HepG2 (cell line): ENCODE measurements around the gene CDH22. TPM values are rescaled to one million over a fixed set of nuclear protein-coding genes. Genes with fewer than 3 reads are reported as not detected.

Experiments
- BHLHE40 ChIP-seq: IDR thresholded peaks from 2 replicates; pipeline ENCODE4 v1.6.1; 2011; ENCODE audit warnings: low read length, improper control_type of control experiment
- GATA4 ChIP-seq: sonication (generic); IDR thresholded peaks from 2 replicates; pipeline ENCODE4 v1.6.1; 2016; ENCODE audit warnings: antibody characterized with exemption, low read depth, borderline replicate concordance
- HNRNPL ChIP-seq: fragments of 200-400 bp; formaldehyde crosslinking; IDR thresholded peaks from 2 replicates; pipeline ENCODE4 v1.6.1; 2017; ENCODE audit warnings: mild to moderate bottlenecking, low read depth, low read length
- HNRNPLL ChIP-seq: fragments of 200-400 bp; formaldehyde crosslinking; IDR thresholded peaks from 2 replicates; pipeline ENCODE4 v1.6.1; 2017; ENCODE audit warnings: mild to moderate bottlenecking, low read depth, low read length; ENCODE audit not compliant: poor library complexity, severe bottlenecking
- KDM2A ChIP-seq: sonication (generic); formaldehyde crosslinking; IDR thresholded peaks from 2 replicates; pipeline ENCODE4 v1.4.0; 2020; ENCODE audit warnings: low read depth, missing genetic modification reagents, borderline replicate concordance
- KDM3A ChIP-seq: IDR thresholded peaks from 2 replicates; pipeline ENCODE4 v1.6.1; 2018; ENCODE audit warnings: low read depth, missing compliant biosample characterization
- KIAA2018 ChIP-seq: sonication (generic); formaldehyde crosslinking; IDR thresholded peaks from 2 replicates; pipeline ENCODE4 v1.5.0; 2020; ENCODE audit warnings: mild to moderate bottlenecking, missing genetic modification reagents, borderline replicate concordance
- STAG1 ChIP-seq: sonication (generic); formaldehyde crosslinking; IDR thresholded peaks from 2 replicates; pipeline ENCODE4 v1.4.0; 2020; ENCODE audit warnings: missing genetic modification reagents
- ZFP62 ChIP-seq: sonication (generic); formaldehyde crosslinking; IDR thresholded peaks from 2 replicates; pipeline ENCODE4 v1.4.0; 2020; ENCODE audit warnings: missing genetic modification reagents
- ZFP90 ChIP-seq: sonication (generic); formaldehyde crosslinking; IDR thresholded peaks from 2 replicates; pipeline ENCODE4 v1.8.0; 2022; ENCODE audit warnings: missing genetic modification reagents, mild to moderate bottlenecking, inconsistent platforms, borderline replicate concordance
- ZNF12 ChIP-seq: sonication (generic); formaldehyde crosslinking; IDR thresholded peaks from 2 replicates; pipeline ENCODE4 v1.5.0; 2020; ENCODE audit warnings: missing genetic modification reagents
- ZNF136 ChIP-seq: sonication (generic); formaldehyde crosslinking; IDR thresholded peaks from 2 replicates; pipeline ENCODE4 v1.8.1; 2022; ENCODE audit warnings: low read depth, mild to moderate bottlenecking, moderate library complexity, missing genetic modification reagents
- polyA plus RNA-seq, 8 experiments: library from polyadenylated mRNA; depleted of rRNA in 3 of 8; stranded (reverse) in 7 of 8; unstranded in 1 of 8; fragments of >200 nt; fragmentation: Illumina TruSeq in 4 of 8; extraction: Trizol in 4 of 8; gene quantifications; 2 replicates each; pipeline versions ENCODE4 v1.2.1 to v1.2.3, GENCODE V29; 2011 to 2016; ENCODE audit warnings: low read depth in 4 of 8, missing spikeins in 1 of 8, mixed read lengths in 1 of 8; ENCODE audit not compliant: insufficient read depth in 1 of 8
- total RNA-seq, 5 experiments: library from RNA; depleted of rRNA; stranded (reverse); fragments of >200 nt; fragmentation: Illumina TruSeq; extraction: Trizol; gene quantifications; 2 replicates each; pipeline ENCODE4 v1.2.3, GENCODE V29; 2016; ENCODE audit warnings: low read depth in 1 of 5
- TF ChIP-seq, protein P1 (sequence below): sonication (generic); formaldehyde crosslinking; IDR thresholded peaks from 2 replicates; pipeline ENCODE4 v1.5.0; 2020; ENCODE audit warnings: mild to moderate bottlenecking, missing genetic modification reagents, borderline replicate concordance
- TF ChIP-seq, protein P2 (sequence below): sonication (generic); formaldehyde crosslinking; IDR thresholded peaks from 2 replicates; pipeline ENCODE4 v1.4.0; 2020; ENCODE audit warnings: missing genetic modification reagents

The CDH22 gene
- total and polyA plus RNA-seq, 2 of the 13 experiments (the other 11 are each of a cell fraction or from before 2014, with no cell fraction given), result not detected

GRCh38 chr20:46308258-46309157 is at the start of gene CDH22 (continued):
- no peak for TF ChIP-seq ZNF136
- no peak for TF ChIP-seq KIAA2018 (CRISPR knock-in tag)
- no peak for TF ChIP-seq ZFP90
- peak; percentile 25 for TF ChIP-seq HNRNPLL
- TF ChIP-seq HNRNPL, result 0 out of 2 replicates have a peak, but pooled peaks have one; percentile 17
- TF ChIP-seq ZFP62 (CRISPR knock-in tag), result no peak
- TF ChIP-seq, protein P1, sequence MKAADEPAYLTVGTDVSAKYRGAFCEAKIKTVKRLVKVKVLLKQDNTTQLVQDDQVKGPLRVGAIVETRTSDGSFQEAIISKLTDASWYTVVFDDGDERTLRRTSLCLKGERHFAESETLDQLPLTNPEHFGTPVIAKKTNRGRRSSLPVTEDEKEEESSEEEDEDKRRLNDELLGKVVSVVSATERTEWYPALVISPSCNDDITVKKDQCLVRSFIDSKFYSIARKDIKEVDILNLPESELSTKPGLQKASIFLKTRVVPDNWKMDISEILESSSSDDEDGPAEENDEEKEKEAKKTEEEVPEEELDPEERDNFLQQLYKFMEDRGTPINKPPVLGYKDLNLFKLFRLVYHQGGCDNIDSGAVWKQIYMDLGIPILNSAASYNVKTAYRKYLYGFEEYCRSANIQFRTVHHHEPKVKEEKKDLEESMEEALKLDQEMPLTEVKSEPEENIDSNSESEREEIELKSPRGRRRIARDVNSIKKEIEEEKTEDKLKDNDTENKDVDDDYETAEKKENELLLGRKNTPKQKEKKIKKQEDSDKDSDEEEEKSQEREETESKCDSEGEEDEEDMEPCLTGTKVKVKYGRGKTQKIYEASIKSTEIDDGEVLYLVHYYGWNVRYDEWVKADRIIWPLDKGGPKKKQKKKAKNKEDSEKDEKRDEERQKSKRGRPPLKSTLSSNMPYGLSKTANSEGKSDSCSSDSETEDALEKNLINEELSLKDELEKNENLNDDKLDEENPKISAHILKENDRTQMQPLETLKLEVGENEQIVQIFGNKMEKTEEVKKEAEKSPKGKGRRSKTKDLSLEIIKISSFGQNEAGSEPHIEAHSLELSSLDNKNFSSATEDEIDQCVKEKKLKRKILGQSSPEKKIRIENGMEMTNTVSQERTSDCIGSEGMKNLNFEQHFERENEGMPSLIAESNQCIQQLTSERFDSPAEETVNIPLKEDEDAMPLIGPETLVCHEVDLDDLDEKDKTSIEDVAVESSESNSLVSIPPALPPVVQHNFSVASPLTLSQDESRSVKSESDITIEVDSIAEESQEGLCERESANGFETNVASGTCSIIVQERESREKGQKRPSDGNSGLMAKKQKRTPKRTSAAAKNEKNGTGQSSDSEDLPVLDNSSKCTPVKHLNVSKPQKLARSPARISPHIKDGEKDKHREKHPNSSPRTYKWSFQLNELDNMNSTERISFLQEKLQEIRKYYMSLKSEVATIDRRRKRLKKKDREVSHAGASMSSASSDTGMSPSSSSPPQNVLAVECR (CRISPR knock-in tag), result peak; percentile 43; the same call in 1 of the 2 replicates
- TF ChIP-seq STAG1, result peak; percentile 9; the same call in 1 of the 2 replicates
- 0 out of 2 replicates have a peak, but pooled peaks have one; percentile 23 for TF ChIP-seq ZNF12 (CRISPR knock-in tag)
- TF ChIP-seq BHLHE40, result no peak
- TF ChIP-seq, protein P2, sequence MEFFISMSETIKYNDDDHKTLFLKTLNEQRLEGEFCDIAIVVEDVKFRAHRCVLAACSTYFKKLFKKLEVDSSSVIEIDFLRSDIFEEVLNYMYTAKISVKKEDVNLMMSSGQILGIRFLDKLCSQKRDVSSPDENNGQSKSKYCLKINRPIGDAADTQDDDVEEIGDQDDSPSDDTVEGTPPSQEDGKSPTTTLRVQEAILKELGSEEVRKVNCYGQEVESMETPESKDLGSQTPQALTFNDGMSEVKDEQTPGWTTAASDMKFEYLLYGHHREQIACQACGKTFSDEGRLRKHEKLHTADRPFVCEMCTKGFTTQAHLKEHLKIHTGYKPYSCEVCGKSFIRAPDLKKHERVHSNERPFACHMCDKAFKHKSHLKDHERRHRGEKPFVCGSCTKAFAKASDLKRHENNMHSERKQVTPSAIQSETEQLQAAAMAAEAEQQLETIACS (CRISPR knock-in tag), result 0 out of 2 replicates have a peak, but pooled peaks have one; percentile 20
- TF ChIP-seq KDM3A, result no peak
- peak; percentile 37; the same call in 1 of the 2 replicates for TF ChIP-seq KDM2A (CRISPR knock-in tag)
- TF ChIP-seq GATA4, result no peak
